GM19467 (cell line): ENCODE data around the gene CTNNAL1.

Source experiments
- ATAC-seq: cut with Tn5 transposase; IDR thresholded peaks from one replicate; pipeline ENCODE4 v1.9.1; 2021; ENCODE audit warnings: mild to moderate bottlenecking, moderate library complexity; ENCODE audit not compliant: unreplicated experiment

CTNNAL1 gene

DNA sequence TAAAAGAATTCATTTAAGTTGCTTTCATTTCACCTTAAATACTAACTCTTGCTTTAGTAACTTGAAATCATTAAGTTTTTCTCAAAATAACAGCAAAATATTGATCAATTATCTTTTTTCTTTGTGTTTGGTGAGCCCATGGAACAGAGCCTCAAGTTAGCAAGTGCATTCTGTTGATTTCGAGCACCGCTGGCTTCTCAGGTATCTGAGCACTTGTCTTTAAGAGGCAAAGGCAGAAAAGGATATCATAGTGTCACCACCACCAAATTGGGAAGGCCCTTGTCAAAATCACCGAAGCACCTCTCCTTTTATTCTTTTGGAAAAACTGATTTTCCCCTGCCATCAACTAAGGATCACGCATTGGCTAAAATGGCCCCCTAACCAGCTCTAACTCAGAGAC is 17.1 kb upstream of the CTNNAL1 start:
- ATAC-seq, result no peak

GRCh38 chr9:109028457-109028856 is 15.2 kb upstream of the CTNNAL1 start:
- ATAC-seq, result no peak

GRCh38 chr9:109027176-109027575 is 13.9 kb upstream of the CTNNAL1 start:
- ATAC-seq, result no peak

- ATAC-seq, result no peak
Observed at GRCh38 chr9:109026306-109026705, 13.0 kb upstream of the CTNNAL1 start.

DNA sequence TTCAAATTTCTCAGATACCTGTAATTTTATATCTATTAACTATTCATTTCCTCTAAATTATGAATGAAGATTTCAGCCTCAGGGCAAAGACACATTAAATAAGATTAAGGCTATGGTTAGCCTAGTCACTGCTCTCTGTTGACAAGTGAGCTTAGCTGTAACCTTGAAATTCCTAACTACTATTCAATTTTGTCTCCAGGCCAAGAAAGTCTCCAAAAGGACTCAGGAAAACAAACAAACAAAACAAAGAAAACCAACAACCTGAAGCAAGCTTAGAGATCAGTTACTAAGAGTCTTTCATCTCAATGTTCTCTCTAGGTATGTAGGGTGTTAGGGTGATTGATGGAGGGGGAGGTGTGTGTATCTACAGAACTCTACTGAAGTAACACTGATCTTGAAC is 9.6 kb upstream of the CTNNAL1 start:
- no peak for ATAC-seq

- ATAC-seq, result no peak
Observed at GRCh38 chr9:109020581-109021511, 7.5 kb upstream of the CTNNAL1 start.

DNA sequence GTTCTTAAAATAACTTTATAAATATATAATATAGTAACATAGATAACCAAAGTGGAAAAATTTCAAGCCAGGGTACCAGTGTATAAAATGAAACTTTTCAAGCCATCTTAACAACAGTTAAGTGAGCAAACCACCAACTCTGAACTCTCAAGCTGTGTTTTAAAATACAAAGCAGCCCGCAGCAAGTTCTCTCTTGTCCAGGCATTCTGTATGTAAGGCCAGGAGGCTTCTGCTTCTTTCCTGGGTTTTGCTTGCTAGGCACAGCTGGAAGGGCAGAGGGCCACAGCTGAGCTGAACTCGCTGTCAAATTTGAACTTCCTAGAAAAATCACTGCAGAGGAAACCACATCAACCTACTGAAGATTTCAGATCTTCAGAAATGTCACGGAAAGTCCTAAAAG is 6.8 kb upstream of the CTNNAL1 start:
- ATAC-seq, result no peak

GRCh38 chr9:109019420-109019819 is 6.1 kb upstream of the CTNNAL1 start:
- no peak for ATAC-seq

- ATAC-seq, result no peak
Observed at GRCh38 chr9:109017493-109017892, 4.2 kb upstream of the CTNNAL1 start.

- ATAC-seq, result no peak
Observed at GRCh38 chr9:109017061-109017460, 3.8 kb upstream of the CTNNAL1 start.

- no peak for ATAC-seq
Observed at GRCh38 chr9:109016132-109016531, 2.8 kb upstream of the CTNNAL1 start.

- no peak for ATAC-seq
Observed at GRCh38 chr9:109014608-109015280, 1.4 kb upstream of the CTNNAL1 start.

- ATAC-seq, result no peak
Observed at GRCh38 chr9:109013679-109014607, 644 bp upstream of the CTNNAL1 start.

- ATAC-seq, result no peak
Observed at GRCh38 chr9:109012009-109012875, 1.1 kb downstream of the CTNNAL1 start.

- no peak for ATAC-seq
Observed at GRCh38 chr9:109011231-109011671, 2.0 kb downstream of the CTNNAL1 start.

DNA sequence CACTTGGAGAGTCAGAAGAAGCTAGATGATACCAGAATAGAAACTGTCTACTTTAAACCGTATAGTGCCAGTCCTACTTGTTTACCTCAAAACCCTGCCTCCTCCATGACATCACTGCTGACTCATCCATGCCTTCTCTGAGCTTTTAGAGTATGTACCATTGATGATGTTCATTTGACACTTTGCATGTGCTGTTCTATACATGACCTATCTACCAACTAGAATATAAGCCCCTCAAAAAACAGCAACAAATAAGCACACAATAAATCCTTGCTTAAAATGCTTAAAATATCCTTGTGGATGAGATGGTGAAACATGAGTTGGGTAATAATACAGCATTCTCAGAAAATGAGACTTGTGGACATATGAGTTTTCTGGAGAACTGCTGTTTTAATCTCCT is 2.6 kb downstream of the CTNNAL1 start:
- peak; percentile 31 for ATAC-seq

GRCh38 chr9:109005678-109006077 is 7.6 kb downstream of the CTNNAL1 start:
- ATAC-seq, result no peak

- ATAC-seq, result no peak
Observed at GRCh38 chr9:109003116-109003515, 10.2 kb downstream of the CTNNAL1 start.

DNA sequence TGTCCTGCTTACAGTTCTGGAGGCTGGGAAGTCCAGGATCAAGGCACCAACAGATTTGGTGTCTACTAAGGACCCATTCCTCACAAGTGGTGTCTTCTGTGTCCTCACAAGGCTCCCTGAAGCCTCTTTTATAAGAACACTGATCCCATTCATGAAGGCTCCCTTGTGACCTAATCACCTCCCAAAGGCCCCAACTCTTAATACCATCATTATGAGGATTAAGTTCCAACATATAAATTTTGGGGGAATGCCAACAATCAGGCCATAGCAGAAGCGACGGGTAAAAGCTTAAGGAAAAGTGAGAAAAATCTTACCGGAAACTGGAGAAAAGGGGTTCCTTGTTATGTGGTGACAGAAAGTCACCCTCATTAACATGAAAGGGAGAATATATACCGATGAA is 11.2 kb downstream of the CTNNAL1 start:
- no peak for ATAC-seq

DNA sequence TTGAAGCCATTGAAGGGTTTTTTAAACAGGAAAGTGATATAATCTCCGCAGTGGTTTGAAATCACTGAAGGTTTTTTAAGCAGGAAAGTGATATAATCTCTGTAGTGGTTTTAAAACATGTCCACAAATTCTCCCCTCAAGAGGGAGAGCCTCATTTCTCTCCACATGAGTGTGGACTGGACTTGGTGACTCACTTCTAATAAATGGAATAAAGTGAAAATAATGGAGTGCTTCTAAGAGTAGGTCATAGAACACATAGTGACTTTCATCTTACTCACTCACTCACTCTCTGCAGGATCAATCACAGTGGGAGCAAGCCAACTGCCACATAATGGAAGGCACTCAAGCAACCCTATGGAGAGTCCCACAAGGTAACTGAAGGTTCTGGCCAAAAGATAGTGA is 12.0 kb downstream of the CTNNAL1 start:
- no peak for ATAC-seq
